Measurements from ENCODE around the gene MYL7. TPM values are rescaled to one million over a fixed set of nuclear protein-coding genes. Genes with fewer than 3 reads are reported as not detected.

MYL7 gene
- total and polyA plus RNA-seq, 2 experiments from 2014 or later = 4.8 TPM; not detected in 1

GRCh38 chr7:44140341-44140740 is 791 bp downstream of the MYL7 start:
- Mint-ChIP-seq H3K27me3 (ENCODE audit: insufficient read depth, low read depth, poor library complexity) (peaks cover 25% of the 10 kb centered on the region), H3K9me3 (no peaks in the 10 kb centered on the region), H3K4me1 (peaks cover 4% of the 10 kb centered on the region; the same call in 2 of the 3 replicates), H3K36me3 (ENCODE audit: low read depth) (no peaks in the 10 kb centered on the region), H3K4me3 (no peak overlapping the region), H3K27ac (no peak overlapping the region)
- no peak for TF ChIP-seq ZNF331 (CRISPR knock-in tag; IDR thresholded peaks at IDR 0.05; ENCODE audit: low read depth)
- no peak for TF ChIP-seq EZH2 (IDR thresholded peaks at IDR 0.05; ENCODE audit: low read depth, unreplicated experiment)
- no peak for TF ChIP-seq CTCF (conservative IDR thresholded peaks at IDR 0.05; ENCODE audit: low read depth in 2 of 2)
- TF ChIP-seq POLR2AphosphoS5 (IDR thresholded peaks at IDR 0.05; ENCODE audit: low read depth) = no peak
- TF ChIP-seq NANOG (IDR thresholded peaks at IDR 0.05; ENCODE audit: borderline replicate concordance) = no peak
- no peak for TF ChIP-seq STAT1 (IDR thresholded peaks at IDR 0.05; ENCODE audit: unreplicated experiment)
- H3K4me1 ChIP-seq (ENCODE audit: insufficient read depth) = no peaks in the 10 kb centered on the region
- DNase-seq (ENCODE audit: low spot score) = no peak
- ATAC-seq = no peak
- no peaks in the 10 kb centered on the region for H4K20me1 ChIP-seq (replicated peaks; ENCODE audit: insufficient read depth)
- H3K9me2 ChIP-seq (ENCODE audit: insufficient read depth) = no peaks in the 10 kb centered on the region
- H3F3A ChIP-seq (replicated peaks; ENCODE audit: low read depth) = no peaks in the 10 kb centered on the region
- H2AFZ ChIP-seq = no peak overlapping the region
- H3K27me3 ChIP-seq (ENCODE audit: insufficient read depth) = peaks cover 19% of the 10 kb centered on the region
- no peaks in the 10 kb centered on the region for H3K36me3 ChIP-seq (ENCODE audit: insufficient read depth)
- no peak overlapping the region for H3K27ac ChIP-seq (ENCODE audit: low read depth)
- H3K79me2 ChIP-seq (replicated peaks; ENCODE audit: insufficient read depth) = no peaks in the 10 kb centered on the region
- no peak overlapping the region for H3K4me3 ChIP-seq
- no peak overlapping the region for H3K4me2 ChIP-seq

- no peak overlapping the region for H3K27ac Mint-ChIP-seq
- no peak for ATAC-seq
- H3F3A ChIP-seq (replicated peaks; ENCODE audit: low read depth) = no peaks in the 10 kb centered on the region
- H3K27ac ChIP-seq (ENCODE audit: low read depth) = no peak overlapping the region
- H2AFZ ChIP-seq = no peak overlapping the region
- no peak overlapping the region for H3K4me3 Mint-ChIP-seq
- no peaks in the 10 kb centered on the region for H3K36me3 Mint-ChIP-seq (ENCODE audit: low read depth)
- no peaks in the 10 kb centered on the region for H3K9me2 ChIP-seq (ENCODE audit: insufficient read depth)
- no peaks in the 10 kb centered on the region for H3K9me3 Mint-ChIP-seq
- DNase-seq (ENCODE audit: low spot score) = no peak
- H3K4me3 ChIP-seq = no peak overlapping the region
- H3K4me1 Mint-ChIP-seq = no peaks in the 10 kb centered on the region
- H3K4me2 ChIP-seq = no peak overlapping the region
- H3K4me1 ChIP-seq (ENCODE audit: insufficient read depth) = no peaks in the 10 kb centered on the region
- no peaks in the 10 kb centered on the region for H3K79me2 ChIP-seq (replicated peaks; ENCODE audit: insufficient read depth)
- no peaks in the 10 kb centered on the region for H3K36me3 ChIP-seq (ENCODE audit: insufficient read depth)
- no peaks in the 10 kb centered on the region for H4K20me1 ChIP-seq (replicated peaks; ENCODE audit: insufficient read depth)
- peaks cover 10% of the 10 kb centered on the region for H3K27me3 ChIP-seq (ENCODE audit: insufficient read depth)
- TF ChIP-seq CTCF (conservative IDR thresholded peaks at IDR 0.05; ENCODE audit: low read depth in 2 of 2) (no peak), ETS1 (IDR thresholded peaks at IDR 0.05) (no peak), ZNF331 (CRISPR knock-in tag; IDR thresholded peaks at IDR 0.05; ENCODE audit: low read depth) (no peak), STAT1 (IDR thresholded peaks at IDR 0.05; ENCODE audit: unreplicated experiment) (no peak)
- peaks cover 22% of the 10 kb centered on the region for H3K27me3 Mint-ChIP-seq (ENCODE audit: insufficient read depth, low read depth, poor library complexity)
Observed at GRCh38 chr7:44139311-44140010, 1.7 kb downstream of the MYL7 start.
